A673 (cell line): Measurements from ENCODE around the gene SLC7A1. TPM values are rescaled to one million over a fixed set of nuclear protein-coding genes. Genes with fewer than 3 reads are reported as not detected.

Source experiments
- BruUV-seq: library from RNA; stranded (reverse); fragments of 400-500 nt; replicated peaks from 2 replicates; lab custom pipeline; 2021; lab: Mats Ljungman, UMichigan
- CTCF ChIA-PET: fragments of 300-600 bp; sonication (Branson Sonifier 250); formaldehyde crosslinking; loops from one replicate; lab custom pipeline; 2022; ENCODE audit warnings: antibody characterized with exemption; lab: Charles Lee
- POLR2A ChIA-PET: fragments of 300-600 bp; sonication (Branson Sonifier 250); formaldehyde crosslinking; loops from one replicate; lab custom pipeline; 2022; ENCODE audit warnings: antibody characterized with exemption; ENCODE audit not compliant: low non-redundant PET; lab: Charles Lee
- DNase-seq: peaks from one replicate; pipeline ENCODE4 v3.0.0-alpha.2; 2015; ENCODE audit warnings: low spot score
- H3K27ac ChIP-seq: fragments of 200-600 bp; sonication (generic); 2 replicates; pipeline ENCODE4 v1.5.1; 2016; ENCODE audit warnings: mixed run types, low read depth, mild to moderate bottlenecking, mixed read lengths, antibody characterized with exemption, low read length; ENCODE audit not compliant: poor library complexity, severe bottlenecking
- H3K27me3 ChIP-seq: fragments of 200-600 bp; sonication (generic); replicated peaks from 2 replicates; pipeline ENCODE4 v1.6.1; 2017; ENCODE audit warnings: mixed run types, low read depth, mild to moderate bottlenecking, mixed read lengths, antibody characterized with exemption, low read length; ENCODE audit not compliant: insufficient read depth, poor library complexity
- H3K36me3 ChIP-seq: fragments of 200-600 bp; sonication (generic); 2 replicates; pipeline ENCODE4 v1.6.1; 2016; ENCODE audit warnings: mixed run types, mild to moderate bottlenecking, mixed read lengths, antibody characterized with exemption, low read length; ENCODE audit not compliant: insufficient read depth, poor library complexity, severe bottlenecking
- H3K4me1 ChIP-seq: fragments of 200-600 bp; sonication (generic); 2 replicates; pipeline ENCODE4 v1.6.1; 2017; ENCODE audit warnings: mixed run types, mild to moderate bottlenecking, mixed read lengths, antibody characterized with exemption, low read length; ENCODE audit not compliant: insufficient read depth, poor library complexity, severe bottlenecking
- H3K4me3 ChIP-seq: fragments of 200-600 bp; sonication (generic); 2 replicates; pipeline ENCODE4 v1.5.1; 2016; ENCODE audit warnings: low read depth, mixed run types, mild to moderate bottlenecking, mixed read lengths, low read length; ENCODE audit not compliant: poor library complexity, severe bottlenecking
- H3K9me3 ChIP-seq: fragments of 200-600 bp; sonication (generic); 2 replicates; pipeline ENCODE4 v1.6.1; 2016; ENCODE audit warnings: mixed run types, low read depth, mild to moderate bottlenecking, mixed read lengths, antibody characterized with exemption, low read length; ENCODE audit not compliant: poor library complexity, severe bottlenecking
- EZH2 ChIP-seq: fragments of 200-600 bp; sonication (generic); IDR thresholded peaks from 2 replicates; pipeline ENCODE4 v1.6.1; 2017; ENCODE audit warnings: borderline replicate concordance, low read depth, mild to moderate bottlenecking, mixed read lengths, antibody characterized with exemption, low read length; ENCODE audit not compliant: poor library complexity, severe bottlenecking
- intact Hi-C: fragments of 100-400 bp; cut with micrococcal nuclease; formaldehyde crosslinking; loops from one replicate; pipeline ENCODE4 v1.10.0; 2022; ENCODE audit not compliant: unreplicated experiment
- total RNA-seq: library from RNA; stranded (reverse); gene quantifications from 2 replicates; pipeline ENCODE4 v1.2.3, GENCODE V29; 2021
- TF ChIP-seq, protein P1 (sequence below): fragments of 300-800, 200-600 bp; sonication (generic); conservative IDR thresholded peaks from 2 replicates; pipeline ENCODE4 v1.5.1; 2017; ENCODE audit warnings: low read depth, mild to moderate bottlenecking, antibody characterized with exemption, low read length, moderate library complexity, mixed read lengths

The SLC7A1 gene
- total RNA-seq, 1 experiment from 2014 or later, result 81.6 TPM

- H3K27ac ChIP-seq, result peak overlapping the region; percentile 45
- no peak for TF ChIP-seq EZH2
- TF ChIP-seq, protein P1, sequence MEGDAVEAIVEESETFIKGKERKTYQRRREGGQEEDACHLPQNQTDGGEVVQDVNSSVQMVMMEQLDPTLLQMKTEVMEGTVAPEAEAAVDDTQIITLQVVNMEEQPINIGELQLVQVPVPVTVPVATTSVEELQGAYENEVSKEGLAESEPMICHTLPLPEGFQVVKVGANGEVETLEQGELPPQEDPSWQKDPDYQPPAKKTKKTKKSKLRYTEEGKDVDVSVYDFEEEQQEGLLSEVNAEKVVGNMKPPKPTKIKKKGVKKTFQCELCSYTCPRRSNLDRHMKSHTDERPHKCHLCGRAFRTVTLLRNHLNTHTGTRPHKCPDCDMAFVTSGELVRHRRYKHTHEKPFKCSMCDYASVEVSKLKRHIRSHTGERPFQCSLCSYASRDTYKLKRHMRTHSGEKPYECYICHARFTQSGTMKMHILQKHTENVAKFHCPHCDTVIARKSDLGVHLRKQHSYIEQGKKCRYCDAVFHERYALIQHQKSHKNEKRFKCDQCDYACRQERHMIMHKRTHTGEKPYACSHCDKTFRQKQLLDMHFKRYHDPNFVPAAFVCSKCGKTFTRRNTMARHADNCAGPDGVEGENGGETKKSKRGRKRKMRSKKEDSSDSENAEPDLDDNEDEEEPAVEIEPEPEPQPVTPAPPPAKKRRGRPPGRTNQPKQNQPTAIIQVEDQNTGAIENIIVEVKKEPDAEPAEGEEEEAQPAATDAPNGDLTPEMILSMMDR, result no peak
- H3K36me3 ChIP-seq, result peaks cover 11% of the 10 kb centered on the region
- DNase-seq, result peak; percentile 70
- BruUV-seq, result no TSS peak
- CTCF ChIA-PET, result no interaction called here
- H3K4me3 ChIP-seq, result no peak overlapping the region
- H3K9me3 ChIP-seq, result no peaks in the 10 kb centered on the region
- H3K27me3 ChIP-seq, result no peaks in the 10 kb centered on the region
- H3K4me1 ChIP-seq, result peaks cover 19% of the 10 kb centered on the region
- intact Hi-C loops, result no loop called here
- POLR2A ChIA-PET, result no interaction called here
Observed at GRCh38 chr13:29548722-29549121, 46.8 kb downstream of the SLC7A1 start.

DNA sequence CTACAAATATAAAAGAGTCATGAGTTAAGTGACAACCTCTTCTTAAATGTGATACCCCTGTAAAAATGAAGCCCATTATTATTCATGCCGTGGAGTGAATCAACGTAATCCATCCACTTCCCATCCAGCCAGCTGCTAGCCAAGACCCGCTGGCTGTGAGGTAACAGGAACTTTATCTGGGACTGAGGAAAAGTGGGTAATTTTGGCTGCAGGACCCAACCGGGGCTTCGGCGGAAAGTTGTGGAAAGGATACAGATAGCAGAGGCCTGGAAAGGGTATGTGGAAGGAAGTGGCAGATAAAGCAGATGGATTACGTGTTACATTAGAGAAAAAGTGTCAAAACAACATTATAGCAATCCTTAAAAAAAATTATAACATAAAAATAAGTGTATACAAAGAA is 48.3 kb downstream of the SLC7A1 start:
- Histone ChIP-seq H3K36me3 (peaks cover 11% of the 10 kb centered on the region), H3K4me3 (no peak overlapping the region), H3K4me1 (peaks cover 19% of the 10 kb centered on the region), H3K9me3 (no peaks in the 10 kb centered on the region), H3K27me3 (no peaks in the 10 kb centered on the region), H3K27ac (peak overlapping the region; percentile 11)
- CTCF ChIA-PET, result no interaction called here
- POLR2A ChIA-PET, result no interaction called here
- no TSS peak for BruUV-seq
- TF ChIP-seq, protein P1, result no peak
- TF ChIP-seq EZH2, result no peak
- intact Hi-C loops, result no loop called here
- DNase-seq, result no peak

GRCh38 chr13:29546662-29547061 is 48.8 kb downstream of the SLC7A1 start:
- TF ChIP-seq, protein P1, result no peak
- Histone ChIP-seq H3K27ac (peak overlapping the region; percentile 11), H3K4me3 (no peak overlapping the region), H3K27me3 (no peaks in the 10 kb centered on the region), H3K9me3 (no peaks in the 10 kb centered on the region), H3K36me3 (peaks cover 11% of the 10 kb centered on the region), H3K4me1 (peaks cover 19% of the 10 kb centered on the region)
- intact Hi-C loops, result no loop called here
- POLR2A ChIA-PET, result no interaction called here
- no peak for DNase-seq
- CTCF ChIA-PET, result no interaction called here
- no TSS peak for BruUV-seq
